Measurements from ENCODE around the gene LECT2. TPM values are rescaled to one million over a fixed set of nuclear protein-coding genes. Genes with fewer than 3 reads are reported as not detected.

LECT2 gene
- total RNA-seq, 1 donor: not detected

GRCh38 chr5:135966790-135967189 lies 12.0 kb upstream of the LECT2 start:
- peaks cover 32% of the 10 kb centered on the region for H3K27me3 ChIP-seq (ENCODE audit: insufficient read depth, low read length)
- H3K9me3 ChIP-seq (ENCODE audit: low read depth, low read length): no peaks in the 10 kb centered on the region
- no peaks in the 10 kb centered on the region for H3K4me1 ChIP-seq (ENCODE audit: insufficient read depth, low read length)
- H3K4me3 ChIP-seq (ENCODE audit: low read length): no peak overlapping the region

DNA sequence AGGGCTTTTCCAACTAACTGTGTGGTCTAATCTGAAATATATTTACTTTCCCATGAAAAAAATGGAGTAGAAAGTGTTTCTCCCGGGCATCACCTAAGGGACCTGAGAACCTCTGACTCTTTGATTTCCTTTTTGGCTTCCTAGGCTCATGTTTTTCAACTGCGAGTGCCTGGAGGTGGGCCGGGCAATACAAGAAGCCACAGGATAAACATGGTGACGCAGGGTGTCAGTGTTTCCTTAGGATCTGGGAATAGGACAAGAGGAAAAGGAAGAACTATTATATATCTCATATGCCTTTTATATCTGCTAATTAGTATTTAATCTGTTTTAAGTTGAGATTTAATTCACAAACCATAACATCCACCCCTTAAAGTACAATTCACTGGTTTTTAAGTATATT lies 11.4 kb upstream of the LECT2 start:
- peaks cover 26% of the 10 kb centered on the region for H3K27me3 ChIP-seq (ENCODE audit: insufficient read depth, low read length)

DNA sequence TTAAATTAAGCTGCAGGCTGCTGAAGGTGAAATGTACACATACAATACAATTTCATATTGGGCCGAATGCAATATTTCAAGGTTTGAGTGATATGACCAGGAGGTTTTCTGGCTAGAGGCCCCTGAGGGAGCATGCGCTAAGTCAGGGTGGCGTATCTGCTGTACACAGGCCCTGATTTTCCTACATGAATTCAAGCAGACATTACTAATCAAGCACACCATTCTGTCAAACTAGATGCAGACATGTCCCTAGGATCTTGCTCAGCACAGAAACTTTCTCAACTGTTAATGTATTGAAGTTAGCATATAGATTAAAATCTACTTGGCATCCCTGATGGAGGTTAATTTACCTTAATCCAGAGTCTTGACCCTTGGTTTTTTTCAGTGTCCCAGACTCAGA lies 10.7 kb upstream of the LECT2 start:
- H3K9me3 ChIP-seq (ENCODE audit: low read depth, low read length): no peaks in the 10 kb centered on the region
- H3K27me3 ChIP-seq (ENCODE audit: insufficient read depth, low read length): peaks cover 20% of the 10 kb centered on the region
- H3K4me1 ChIP-seq (ENCODE audit: insufficient read depth, low read length): no peaks in the 10 kb centered on the region
- H3K4me3 ChIP-seq (ENCODE audit: low read length): no peak overlapping the region

More for the DNA sequence above, 11.4 kb upstream of the LECT2 start:
- Histone ChIP-seq H3K4me3 (ENCODE audit: low read length) (no peak overlapping the region), H3K4me1 (ENCODE audit: insufficient read depth, low read length) (no peaks in the 10 kb centered on the region), H3K9me3 (ENCODE audit: low read depth, low read length) (no peaks in the 10 kb centered on the region)

GRCh38 chr5:135964670-135965320 lies 10.0 kb upstream of the LECT2 start:
- Histone ChIP-seq H3K9me3 (ENCODE audit: low read depth, low read length) (no peaks in the 10 kb centered on the region), H3K4me3 (ENCODE audit: low read length) (no peak overlapping the region), H3K4me1 (ENCODE audit: insufficient read depth, low read length) (no peaks in the 10 kb centered on the region), H3K27me3 (ENCODE audit: insufficient read depth, low read length) (peaks cover 14% of the 10 kb centered on the region)

DNA sequence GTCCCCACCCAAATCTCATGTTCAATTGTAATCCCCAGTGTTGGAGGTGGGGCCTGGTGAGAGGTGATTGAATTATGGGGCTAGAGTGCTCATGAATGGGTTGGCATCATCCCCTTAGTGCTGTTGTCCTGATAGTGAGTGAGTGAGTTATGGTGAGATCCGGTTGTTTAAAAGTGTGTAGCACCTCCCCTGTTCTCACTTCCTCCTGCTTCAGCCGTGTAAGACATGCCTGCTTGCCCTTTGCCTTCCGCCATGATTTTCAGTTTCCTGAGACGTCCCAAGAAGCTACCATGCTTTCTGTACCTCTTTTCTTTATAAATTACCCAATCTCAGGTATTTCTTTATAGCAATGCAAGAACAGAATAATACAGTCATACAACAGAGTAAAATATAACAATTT lies 742 bp upstream of the LECT2 start:
- Histone ChIP-seq H3K4me3 (ENCODE audit: low read length) (no peak overlapping the region), H3K9me3 (ENCODE audit: low read depth, low read length) (no peaks in the 10 kb centered on the region), H3K27me3 (ENCODE audit: insufficient read depth, low read length) (peaks cover 12% of the 10 kb centered on the region), H3K4me1 (ENCODE audit: insufficient read depth, low read length) (no peaks in the 10 kb centered on the region)

- Histone ChIP-seq H3K4me1 (ENCODE audit: insufficient read depth, low read length) (no peaks in the 10 kb centered on the region), H3K9me3 (ENCODE audit: low read depth, low read length) (no peaks in the 10 kb centered on the region), H3K27me3 (ENCODE audit: insufficient read depth, low read length) (peaks cover 12% of the 10 kb centered on the region), H3K4me3 (ENCODE audit: low read length) (no peak overlapping the region)
Measured at GRCh38 chr5:135953850-135954249, 933 bp downstream of the LECT2 start.

DNA sequence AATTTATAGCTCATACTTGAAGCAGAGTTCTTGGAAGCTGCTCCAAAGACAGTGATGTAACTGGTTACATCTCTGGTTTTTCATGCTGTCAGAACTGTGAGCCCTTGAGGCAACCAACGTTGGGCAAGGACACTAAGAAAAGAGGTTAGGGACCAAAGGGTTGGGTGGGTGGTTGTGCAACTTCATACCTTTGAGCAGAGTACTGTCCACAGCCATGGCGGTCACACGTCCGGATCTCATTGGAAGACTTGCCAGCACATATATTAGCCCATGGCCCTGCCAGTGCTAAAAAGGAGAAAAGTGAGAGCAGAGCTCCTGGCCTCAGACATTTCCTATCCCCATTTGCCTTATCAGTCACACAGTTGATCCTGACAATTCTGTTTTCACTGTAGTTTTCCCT lies 2.1 kb downstream of the LECT2 start:
- no peaks in the 10 kb centered on the region for H3K9me3 ChIP-seq (ENCODE audit: low read depth, low read length)
- no peak overlapping the region for H3K4me3 ChIP-seq (ENCODE audit: low read length)
- peaks cover 12% of the 10 kb centered on the region for H3K27me3 ChIP-seq (ENCODE audit: insufficient read depth, low read length)
- H3K4me1 ChIP-seq (ENCODE audit: insufficient read depth, low read length): no peaks in the 10 kb centered on the region

- Histone ChIP-seq H3K27me3 (ENCODE audit: insufficient read depth, low read length) (peaks cover 12% of the 10 kb centered on the region), H3K4me1 (ENCODE audit: insufficient read depth, low read length) (no peaks in the 10 kb centered on the region), H3K9me3 (ENCODE audit: low read depth, low read length) (no peaks in the 10 kb centered on the region), H3K4me3 (ENCODE audit: low read length) (no peak overlapping the region)
Measured at GRCh38 chr5:135951807-135952206, 3.0 kb downstream of the LECT2 start.

- H3K4me3 ChIP-seq (ENCODE audit: low read length): no peak overlapping the region
- peaks cover 9% of the 10 kb centered on the region for H3K27me3 ChIP-seq (ENCODE audit: insufficient read depth, low read length)
- H3K4me1 ChIP-seq (ENCODE audit: insufficient read depth, low read length): no peaks in the 10 kb centered on the region
- no peaks in the 10 kb centered on the region for H3K9me3 ChIP-seq (ENCODE audit: low read depth, low read length)
Measured at GRCh38 chr5:135951257-135951656, 3.5 kb downstream of the LECT2 start.

GRCh38 chr5:135950611-135951010 lies 4.2 kb downstream of the LECT2 start:
- no peaks in the 10 kb centered on the region for H3K9me3 ChIP-seq (ENCODE audit: low read depth, low read length)
- H3K4me3 ChIP-seq (ENCODE audit: low read length): no peak overlapping the region
- H3K27me3 ChIP-seq (ENCODE audit: insufficient read depth, low read length): peaks cover 8% of the 10 kb centered on the region
- H3K4me1 ChIP-seq (ENCODE audit: insufficient read depth, low read length): no peaks in the 10 kb centered on the region

DNA sequence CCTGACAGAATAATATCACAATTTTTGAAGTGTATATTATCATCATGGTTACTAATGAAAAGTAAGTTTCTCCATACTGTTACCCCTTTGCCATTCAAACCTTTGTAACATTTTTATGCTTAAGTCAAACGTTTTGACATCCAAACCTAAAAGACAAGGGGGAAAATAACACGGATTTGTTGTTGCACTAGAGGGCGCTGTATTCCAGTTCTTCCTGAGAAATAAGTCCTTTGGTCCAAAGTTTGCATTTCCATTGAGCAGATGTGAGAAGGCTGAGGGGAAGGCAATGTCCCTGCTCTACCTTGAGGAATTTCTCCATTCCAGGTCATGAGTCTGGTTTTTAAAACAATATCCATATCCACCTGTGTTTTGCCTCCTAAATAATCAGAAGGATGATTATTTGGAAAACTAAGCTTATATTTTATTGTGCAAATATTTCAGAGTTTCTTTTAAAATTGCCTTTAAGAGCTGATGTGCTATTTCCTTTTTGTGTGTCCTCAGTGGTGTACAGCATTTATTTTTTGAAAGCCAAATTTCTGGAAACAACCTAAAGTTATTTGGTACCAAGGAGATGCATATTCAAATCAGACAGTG lies 9.7 kb downstream of the LECT2 start:
- Histone ChIP-seq H3K9me3 (ENCODE audit: low read depth, low read length) (no peaks in the 10 kb centered on the region), H3K4me1 (ENCODE audit: insufficient read depth, low read length) (no peaks in the 10 kb centered on the region), H3K4me3 (ENCODE audit: low read length) (no peak overlapping the region), H3K27me3 (ENCODE audit: insufficient read depth, low read length) (peaks cover 10% of the 10 kb centered on the region)

GRCh38 chr5:135944564-135944963 lies 10.2 kb downstream of the LECT2 start:
- H3K4me3 ChIP-seq (ENCODE audit: low read length): no peak overlapping the region
- peaks cover 14% of the 10 kb centered on the region for H3K27me3 ChIP-seq (ENCODE audit: insufficient read depth, low read length)
- no peaks in the 10 kb centered on the region for H3K4me1 ChIP-seq (ENCODE audit: insufficient read depth, low read length)
- no peaks in the 10 kb centered on the region for H3K9me3 ChIP-seq (ENCODE audit: low read depth, low read length)

DNA sequence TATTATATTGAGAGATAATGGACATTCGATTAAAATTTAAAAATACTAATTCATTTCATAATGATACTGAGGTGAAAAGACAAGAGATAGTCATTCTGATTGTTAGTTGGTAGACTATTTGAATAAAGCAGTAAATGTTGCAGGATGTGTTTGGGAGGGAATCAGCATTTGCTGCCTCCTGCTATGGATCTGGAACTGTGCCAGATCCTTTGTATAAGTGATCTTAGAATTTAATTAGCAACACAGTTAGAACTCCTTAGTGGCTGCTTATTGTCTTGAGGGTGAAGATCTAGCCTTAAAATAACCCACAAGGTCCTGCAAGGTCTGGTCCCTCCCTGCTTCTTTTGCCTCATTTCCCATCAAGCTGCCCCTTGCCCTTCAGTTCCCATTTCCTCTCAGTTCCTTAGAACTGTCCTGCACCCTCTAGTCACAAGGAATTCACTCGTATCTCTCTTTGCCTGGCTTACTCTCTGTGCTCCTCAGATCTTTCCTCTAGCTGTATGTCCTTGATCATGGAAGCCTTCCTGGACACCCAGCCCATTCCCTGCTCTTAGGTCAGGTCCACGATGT lies 12.5 kb downstream of the LECT2 start:
- Histone ChIP-seq H3K9me3 (ENCODE audit: low read depth, low read length) (no peaks in the 10 kb centered on the region), H3K4me1 (ENCODE audit: insufficient read depth, low read length) (no peaks in the 10 kb centered on the region), H3K4me3 (ENCODE audit: low read length) (no peak overlapping the region), H3K27me3 (ENCODE audit: insufficient read depth, low read length) (peaks cover 24% of the 10 kb centered on the region)

DNA sequence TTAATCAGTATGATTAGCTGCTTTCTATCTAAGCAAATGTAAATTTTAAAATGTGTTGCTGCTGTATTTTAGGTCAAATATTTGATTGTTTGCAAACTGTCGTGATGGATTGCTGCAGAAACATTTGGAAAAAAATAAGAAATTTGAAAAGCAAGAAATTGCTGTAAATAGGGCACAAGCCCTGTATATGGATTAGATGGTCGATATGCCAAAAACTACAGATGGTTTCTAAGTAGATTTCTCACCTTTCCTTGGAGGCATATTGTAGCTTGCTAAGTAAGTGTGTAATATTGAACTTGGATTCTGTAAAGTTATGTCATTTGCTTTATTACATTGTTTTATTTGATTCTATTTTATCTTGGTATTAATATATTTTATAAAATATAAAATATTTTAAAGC lies 13.1 kb downstream of the LECT2 start:
- Histone ChIP-seq H3K9me3 (ENCODE audit: low read depth, low read length) (no peaks in the 10 kb centered on the region), H3K4me1 (ENCODE audit: insufficient read depth, low read length) (no peaks in the 10 kb centered on the region), H3K4me3 (ENCODE audit: low read length) (no peak overlapping the region), H3K27me3 (ENCODE audit: insufficient read depth, low read length) (peaks cover 24% of the 10 kb centered on the region)

- Histone ChIP-seq H3K4me1 (ENCODE audit: insufficient read depth, low read length) (no peaks in the 10 kb centered on the region), H3K4me3 (ENCODE audit: low read length) (no peak overlapping the region), H3K27me3 (ENCODE audit: insufficient read depth, low read length) (peaks cover 29% of the 10 kb centered on the region), H3K9me3 (ENCODE audit: low read depth, low read length) (no peaks in the 10 kb centered on the region)
Measured at GRCh38 chr5:135937245-135937911, 17.4 kb downstream of the LECT2 start.
